Panc1 (cell line): ENCODE results near the gene CCDC158.

Source experiments
- CTCF ChIP-seq: fragments of 450-650 bp; IDR thresholded peaks from 2 replicates; pipeline ENCODE4 v1.5.1; 2017; ENCODE audit warnings: mild to moderate bottlenecking
- SIN3A ChIP-seq: IDR thresholded peaks from 2 replicates; pipeline ENCODE4 v1.6.1; 2012; ENCODE audit warnings: low read depth, mild to moderate bottlenecking, low read length, moderate library complexity, borderline replicate concordance; ENCODE audit not compliant: insufficient read depth

- TF ChIP-seq CTCF (no peak), SIN3A (no peak)
Measured at GRCh38 chr4:76272073-76272472, 148.9 kb downstream of the CCDC158 start.
